ENCODE measurements around the gene RASAL2. TPM values are rescaled to one million over a fixed set of nuclear protein-coding genes. Genes with fewer than 3 reads are reported as not detected.

The RASAL2 gene
- polyA plus RNA-seq, 1 experiment = 27.7 TPM

DNA sequence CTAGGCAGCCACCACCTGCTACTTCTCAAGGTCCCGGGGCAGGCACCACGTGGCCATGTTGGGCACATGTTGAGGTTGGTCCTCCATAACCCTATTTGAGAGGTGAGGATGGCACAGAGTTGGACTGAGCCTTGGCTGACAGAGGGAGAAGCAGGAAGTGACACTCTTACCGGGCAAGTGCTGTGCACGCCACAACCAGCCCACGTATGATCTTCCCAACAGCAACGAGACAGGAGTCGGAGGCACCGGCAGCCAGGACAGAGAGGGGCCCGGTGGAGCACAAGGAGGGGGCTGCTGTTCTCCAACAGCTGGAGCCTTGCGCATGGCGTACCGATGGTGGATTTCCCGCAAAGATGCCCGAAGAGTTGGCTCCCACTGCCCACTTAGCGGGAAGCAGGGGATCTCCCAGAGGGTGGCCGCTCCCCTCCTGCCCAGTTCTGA is 399.4 kb downstream of the RASAL2 start:
- ChIA-PET POLR2A (no interaction called here), CTCF (interaction anchor here (1.2 to 2.2 kb wide), 3 partner anchors 8 to 12 kb away, joined by 3 to 25 read pairs (median 5); no protein-coding TSS in a partner anchor)
- DNase-seq (ENCODE audit: low read depth) = no peak
- no peak overlapping the region for H3K4me3 ChIP-seq (ENCODE audit: low read depth, low read length)
- no peaks in the 10 kb centered on the region for H3K27me3 ChIP-seq (ENCODE audit: control insufficient read depth, insufficient read depth, low read length)
- TF ChIP-seq, protein P1, sequence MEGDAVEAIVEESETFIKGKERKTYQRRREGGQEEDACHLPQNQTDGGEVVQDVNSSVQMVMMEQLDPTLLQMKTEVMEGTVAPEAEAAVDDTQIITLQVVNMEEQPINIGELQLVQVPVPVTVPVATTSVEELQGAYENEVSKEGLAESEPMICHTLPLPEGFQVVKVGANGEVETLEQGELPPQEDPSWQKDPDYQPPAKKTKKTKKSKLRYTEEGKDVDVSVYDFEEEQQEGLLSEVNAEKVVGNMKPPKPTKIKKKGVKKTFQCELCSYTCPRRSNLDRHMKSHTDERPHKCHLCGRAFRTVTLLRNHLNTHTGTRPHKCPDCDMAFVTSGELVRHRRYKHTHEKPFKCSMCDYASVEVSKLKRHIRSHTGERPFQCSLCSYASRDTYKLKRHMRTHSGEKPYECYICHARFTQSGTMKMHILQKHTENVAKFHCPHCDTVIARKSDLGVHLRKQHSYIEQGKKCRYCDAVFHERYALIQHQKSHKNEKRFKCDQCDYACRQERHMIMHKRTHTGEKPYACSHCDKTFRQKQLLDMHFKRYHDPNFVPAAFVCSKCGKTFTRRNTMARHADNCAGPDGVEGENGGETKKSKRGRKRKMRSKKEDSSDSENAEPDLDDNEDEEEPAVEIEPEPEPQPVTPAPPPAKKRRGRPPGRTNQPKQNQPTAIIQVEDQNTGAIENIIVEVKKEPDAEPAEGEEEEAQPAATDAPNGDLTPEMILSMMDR (IDR thresholded peaks at IDR 0.05; ENCODE audit: insufficient read depth, low read depth, low read length) = no peak
- no peaks in the 10 kb centered on the region for H3K36me3 ChIP-seq (ENCODE audit: control insufficient read depth, insufficient read depth, low read length)

DNA sequence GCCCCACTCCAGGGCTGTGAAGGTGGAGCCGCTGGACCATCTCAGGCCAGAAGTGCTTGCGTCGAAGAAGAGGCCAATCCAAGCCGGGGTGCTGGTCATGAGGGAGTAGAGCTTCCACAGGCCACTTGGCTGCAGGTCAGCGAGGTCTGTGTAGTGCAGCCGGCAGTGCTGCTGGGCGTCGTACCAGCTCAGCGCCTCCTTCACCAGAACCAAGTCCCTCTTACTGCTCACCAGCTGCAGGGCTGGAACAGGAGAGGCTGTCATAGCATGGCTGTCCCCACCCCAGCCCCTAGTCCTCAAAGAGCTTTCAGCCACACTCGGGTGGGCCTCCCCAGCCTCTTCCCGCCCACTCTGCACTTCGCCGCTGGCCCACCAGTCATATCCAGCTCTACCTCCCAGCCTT is 400.7 kb downstream of the RASAL2 start:
- no peak for DNase-seq (ENCODE audit: low read depth)
- Histone ChIP-seq H3K27me3 (ENCODE audit: control insufficient read depth, insufficient read depth, low read length) (no peaks in the 10 kb centered on the region), H3K36me3 (ENCODE audit: control insufficient read depth, insufficient read depth, low read length) (no peaks in the 10 kb centered on the region), H3K4me3 (ENCODE audit: low read depth, low read length) (no peak overlapping the region)
- POLR2A ChIA-PET = no interaction called here
- TF ChIP-seq, protein P1 (IDR thresholded peaks at IDR 0.05; ENCODE audit: insufficient read depth, low read depth, low read length) = no peak
- CTCF ChIA-PET = interaction anchor here (0.7 to 1.7 kb wide), 5 partner anchors 7 to 184 kb away, joined by 3 to 5 read pairs (median 4); no protein-coding TSS in a partner anchor

GRCh38 chr1:178495158-178495557 is 401.3 kb downstream of the RASAL2 start:
- no peak for DNase-seq (ENCODE audit: low read depth)
- no peaks in the 10 kb centered on the region for H3K36me3 ChIP-seq (ENCODE audit: control insufficient read depth, insufficient read depth, low read length)
- ChIA-PET POLR2A (no interaction called here), CTCF (interaction anchor here (0.7 to 1.7 kb wide), 7 partner anchors 8 to 195 kb away, joined by 3 to 5 read pairs (median 3); no protein-coding TSS in a partner anchor)
- TF ChIP-seq, protein P1 (IDR thresholded peaks at IDR 0.05; ENCODE audit: insufficient read depth, low read depth, low read length) = no peak
- no peak overlapping the region for H3K4me3 ChIP-seq (ENCODE audit: low read depth, low read length)
- no peaks in the 10 kb centered on the region for H3K27me3 ChIP-seq (ENCODE audit: control insufficient read depth, insufficient read depth, low read length)

- ChIA-PET CTCF (interaction anchor here (0.9 to 1.6 kb wide), 3 partner anchors 11 to 196 kb away, joined by 3 read pairs; no protein-coding TSS in a partner anchor), POLR2A (no interaction called here)
- DNase-seq (ENCODE audit: low read depth) = no peak
- TF ChIP-seq, protein P1 (IDR thresholded peaks at IDR 0.05; ENCODE audit: insufficient read depth, low read depth, low read length) = no peak
- no peaks in the 10 kb centered on the region for H3K27me3 ChIP-seq (ENCODE audit: control insufficient read depth, insufficient read depth, low read length)
- no peaks in the 10 kb centered on the region for H3K36me3 ChIP-seq (ENCODE audit: control insufficient read depth, insufficient read depth, low read length)
- no peak overlapping the region for H3K4me3 ChIP-seq (ENCODE audit: low read depth, low read length)
Observed at GRCh38 chr1:178495741-178496409, 402.0 kb downstream of the RASAL2 start.

DNA sequence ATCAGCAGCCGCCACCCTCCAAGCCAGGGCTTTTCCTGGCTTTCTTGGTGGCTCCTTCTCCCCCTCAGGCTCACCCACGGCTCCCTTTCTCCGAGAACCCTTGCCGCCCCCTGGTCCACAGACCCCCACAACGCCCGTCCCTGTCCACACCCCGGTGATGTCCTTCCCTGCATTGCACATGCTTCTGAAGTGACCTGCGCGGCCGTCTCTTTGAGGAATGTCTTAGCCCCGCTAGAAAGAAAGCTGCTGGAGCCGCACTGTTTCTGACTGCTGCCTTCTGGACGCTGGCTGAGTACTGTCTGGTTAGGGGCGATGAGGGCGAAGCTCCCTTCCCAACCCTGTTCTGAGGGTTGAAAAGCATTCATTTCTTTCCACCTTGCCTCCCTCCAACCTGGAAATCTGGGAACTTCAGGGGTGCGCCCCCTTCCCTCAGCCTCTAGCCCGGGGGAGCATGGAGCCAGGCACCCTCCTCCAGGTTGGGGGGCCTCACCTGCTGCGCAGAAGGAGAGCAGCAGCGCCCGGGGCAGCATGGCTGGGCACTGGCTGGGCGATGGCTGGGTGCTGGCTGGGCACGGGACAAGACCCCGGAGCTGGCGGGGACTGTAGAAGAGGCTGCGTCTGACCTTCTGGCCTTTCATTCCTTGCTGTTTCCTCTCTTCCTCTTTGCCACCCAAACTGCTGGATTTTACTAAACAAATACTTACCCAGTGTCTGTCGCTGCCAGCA is 402.7 kb downstream of the RASAL2 start, which contains the start of gene CLEC20A:
Gene CLEC20A, minus strand, starts transcription at position 555 of the 726 bp plus-strand sequence. Its CDS starts 25 bp downstream, at position 530.
- Histone ChIP-seq H3K27me3 (ENCODE audit: control insufficient read depth, insufficient read depth, low read length) (no peaks in the 10 kb centered on the region), H3K4me3 (ENCODE audit: low read depth, low read length) (no peak within 1 kb of the TSS), H3K36me3 (ENCODE audit: control insufficient read depth, insufficient read depth, low read length) (no peaks in the 10 kb centered on the region)
- no peak for DNase-seq (ENCODE audit: low read depth)
- CTCF ChIA-PET = interaction anchor here (1.1 to 8.5 kb wide), 2 partner anchors 19 to 24 kb away, joined by 3 to 91 read pairs; partner anchors contain the start of gene TEX35
- POLR2A ChIA-PET = no interaction called here
- TF ChIP-seq, protein P1 (IDR thresholded peaks at IDR 0.05; ENCODE audit: insufficient read depth, low read depth, low read length) = no peak
